HG03175 (cell line): ENCODE results near the gene SLC25A12.
"Not testable (repeated sequence)": the region's sequence is repeated elsewhere in the genome, so short reads cannot be mapped to it uniquely, and the experiment has no call there.

Experiments
- ATAC-seq: cut with Tn5 transposase; IDR thresholded peaks from one replicate; pipeline ENCODE4 v1.9.1; 2021; ENCODE audit warnings: mild to moderate bottlenecking, moderate library complexity; ENCODE audit not compliant: unreplicated experiment

SLC25A12 gene, protein sequence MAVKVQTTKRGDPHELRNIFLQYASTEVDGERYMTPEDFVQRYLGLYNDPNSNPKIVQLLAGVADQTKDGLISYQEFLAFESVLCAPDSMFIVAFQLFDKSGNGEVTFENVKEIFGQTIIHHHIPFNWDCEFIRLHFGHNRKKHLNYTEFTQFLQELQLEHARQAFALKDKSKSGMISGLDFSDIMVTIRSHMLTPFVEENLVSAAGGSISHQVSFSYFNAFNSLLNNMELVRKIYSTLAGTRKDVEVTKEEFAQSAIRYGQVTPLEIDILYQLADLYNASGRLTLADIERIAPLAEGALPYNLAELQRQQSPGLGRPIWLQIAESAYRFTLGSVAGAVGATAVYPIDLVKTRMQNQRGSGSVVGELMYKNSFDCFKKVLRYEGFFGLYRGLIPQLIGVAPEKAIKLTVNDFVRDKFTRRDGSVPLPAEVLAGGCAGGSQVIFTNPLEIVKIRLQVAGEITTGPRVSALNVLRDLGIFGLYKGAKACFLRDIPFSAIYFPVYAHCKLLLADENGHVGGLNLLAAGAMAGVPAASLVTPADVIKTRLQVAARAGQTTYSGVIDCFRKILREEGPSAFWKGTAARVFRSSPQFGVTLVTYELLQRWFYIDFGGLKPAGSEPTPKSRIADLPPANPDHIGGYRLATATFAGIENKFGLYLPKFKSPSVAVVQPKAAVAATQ

GRCh38 chr2:171893824-171894611 lies at the start of gene SLC25A12:
TSS of gene SLC25A12 (minus strand) at chr2:171894244. CDS start at chr2:171894214, 30 bp downstream.
- peak; percentile 97 for ATAC-seq

DNA sequence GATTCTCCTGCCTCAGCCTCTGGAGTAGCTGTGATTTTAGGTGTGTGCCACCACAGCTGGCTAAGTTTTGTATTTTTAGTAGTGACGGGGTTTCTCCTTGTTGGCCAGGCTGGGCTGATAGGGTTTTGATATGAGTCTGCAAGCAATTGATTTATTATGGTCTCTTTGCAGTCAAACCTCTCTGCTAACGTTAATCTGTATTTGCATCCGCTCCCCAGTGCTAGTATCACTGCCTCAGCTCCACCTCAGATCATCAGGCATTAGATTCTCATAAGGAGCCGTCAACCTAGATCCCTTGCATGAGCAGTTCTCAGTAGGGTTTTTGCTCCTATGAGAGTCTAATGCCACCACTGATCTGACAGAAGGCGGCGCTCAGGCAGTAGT lies 47.3 kb upstream of the SLC25A12 start:
- no peak for ATAC-seq

DNA sequence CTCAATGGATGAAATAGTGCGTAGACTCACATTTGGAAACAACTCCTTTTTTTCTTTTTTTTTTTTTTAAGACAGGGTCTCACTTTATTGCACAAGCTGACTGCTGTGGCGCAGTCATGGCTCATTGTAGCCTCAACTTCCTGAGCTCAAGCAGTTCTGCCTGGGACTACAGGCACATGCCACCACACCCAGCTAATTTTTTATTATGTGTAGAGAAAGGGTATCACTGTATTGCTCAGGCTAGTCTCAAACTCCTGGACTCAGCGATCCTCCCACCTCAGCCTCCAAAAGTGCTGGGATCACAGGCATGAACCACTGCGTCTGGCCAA lies 45.7 kb upstream of the SLC25A12 start:
- no peak for ATAC-seq

DNA sequence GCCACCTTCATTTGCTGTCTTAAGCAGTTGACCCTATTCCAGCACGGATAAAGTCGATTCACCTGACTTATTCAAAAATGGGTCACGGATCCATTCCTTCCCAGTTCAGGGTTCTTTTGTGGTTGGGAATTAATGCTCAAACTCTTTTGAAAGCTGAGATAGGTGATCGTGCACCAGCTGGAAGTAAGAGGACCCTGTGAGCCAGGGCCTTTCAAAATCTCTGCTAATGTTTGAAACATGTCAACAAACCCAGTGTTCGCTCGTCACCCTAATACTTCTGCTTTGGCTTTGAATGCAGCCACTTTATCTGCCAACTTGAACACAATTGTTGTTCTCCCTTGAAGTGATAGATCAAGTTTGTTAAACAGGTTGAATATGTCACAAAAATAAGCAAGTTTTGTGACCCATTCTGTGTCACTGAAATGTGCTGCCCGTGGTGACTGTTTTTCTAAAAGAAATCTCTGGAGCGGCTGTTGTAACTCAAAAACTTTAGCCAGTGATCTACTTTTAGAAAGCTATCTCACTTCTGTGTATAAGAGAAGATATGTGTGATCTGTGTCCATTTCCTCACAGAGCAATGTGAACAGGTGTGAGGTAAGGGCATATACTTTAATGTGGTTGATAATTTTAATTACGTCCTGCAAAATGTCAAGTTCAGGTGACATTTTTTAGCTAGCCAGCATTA lies 45.2 kb upstream of the SLC25A12 start:
- no peak for ATAC-seq

GRCh38 chr2:171930385-171930784 lies 36.3 kb upstream of the SLC25A12 start:
- ATAC-seq: no peak

GRCh38 chr2:171924170-171924942 lies 30.3 kb upstream of the SLC25A12 start:
- no peak for ATAC-seq

DNA sequence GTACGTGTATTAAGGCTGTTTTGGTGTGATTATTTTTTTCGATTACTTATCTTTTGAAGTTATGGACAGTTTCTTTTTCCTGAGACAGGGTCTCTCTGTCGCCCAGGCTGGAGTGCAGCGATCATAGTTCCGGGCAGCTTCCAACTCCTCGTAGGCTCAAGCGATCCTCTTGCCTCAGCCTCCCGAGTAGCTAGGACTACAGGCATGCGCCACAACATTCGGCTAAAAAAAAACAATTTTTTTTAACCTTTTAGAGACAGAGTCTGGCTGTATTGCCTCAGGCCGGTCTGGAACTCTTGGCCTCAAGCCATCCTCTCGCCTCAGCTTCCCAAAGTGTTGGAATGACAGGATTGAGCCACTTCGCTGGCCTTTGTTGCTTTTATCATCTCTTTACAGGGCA lies 29.2 kb upstream of the SLC25A12 start:
- no peak for ATAC-seq

GRCh38 chr2:171922230-171923022 lies 28.4 kb upstream of the SLC25A12 start, which contains the start of gene HAT1:
TSS of gene HAT1 (plus strand) at chr2:171922461. CDS start at chr2:171922501, 40 bp downstream.
- peak; percentile 98 for ATAC-seq

GRCh38 chr2:171921970-171922229 lies 27.9 kb upstream of the SLC25A12 start:
- no peak for ATAC-seq

DNA sequence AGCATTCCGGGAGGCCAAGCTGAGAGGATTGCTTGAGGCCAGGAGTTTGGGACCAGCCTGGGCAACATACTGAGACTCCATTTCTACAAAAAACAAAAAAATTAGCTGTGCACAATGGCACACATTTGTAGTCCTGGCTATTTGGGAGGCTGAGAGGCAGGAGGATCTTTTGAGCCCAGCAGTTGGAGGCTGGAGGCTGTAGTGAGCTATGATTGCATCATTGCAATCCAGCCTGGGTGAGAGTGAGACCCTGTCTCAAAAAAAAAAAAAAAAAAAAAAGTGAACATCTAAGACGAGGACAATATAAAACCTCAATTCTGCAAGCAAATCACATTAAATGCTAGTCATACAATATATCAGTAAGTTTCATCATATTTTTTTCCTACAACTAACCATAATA lies 25.4 kb upstream of the SLC25A12 start:
- no peak for ATAC-seq

- ATAC-seq: no peak
Measured at GRCh38 chr2:171913517-171913916, 19.5 kb upstream of the SLC25A12 start.

DNA sequence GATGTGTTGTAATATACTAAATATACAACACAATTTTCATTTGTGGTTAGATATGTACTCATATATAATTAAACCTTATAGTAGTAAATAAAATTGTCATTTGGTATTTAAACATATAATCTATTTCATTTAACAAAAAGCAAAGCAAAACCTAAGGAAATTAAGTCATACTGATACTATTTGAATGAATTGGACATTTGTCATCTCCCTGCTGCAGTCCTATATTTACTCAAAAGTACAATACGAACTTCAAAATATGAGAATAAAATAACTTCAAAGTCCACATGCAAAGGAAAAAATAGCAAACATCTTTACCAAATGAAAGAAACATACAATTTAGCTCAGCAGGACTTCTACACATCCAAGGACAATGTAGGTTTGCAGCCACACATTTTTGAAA lies 16.4 kb upstream of the SLC25A12 start:
- ATAC-seq: no peak

GRCh38 chr2:171909266-171909665 lies 15.2 kb upstream of the SLC25A12 start:
- ATAC-seq: no peak

DNA sequence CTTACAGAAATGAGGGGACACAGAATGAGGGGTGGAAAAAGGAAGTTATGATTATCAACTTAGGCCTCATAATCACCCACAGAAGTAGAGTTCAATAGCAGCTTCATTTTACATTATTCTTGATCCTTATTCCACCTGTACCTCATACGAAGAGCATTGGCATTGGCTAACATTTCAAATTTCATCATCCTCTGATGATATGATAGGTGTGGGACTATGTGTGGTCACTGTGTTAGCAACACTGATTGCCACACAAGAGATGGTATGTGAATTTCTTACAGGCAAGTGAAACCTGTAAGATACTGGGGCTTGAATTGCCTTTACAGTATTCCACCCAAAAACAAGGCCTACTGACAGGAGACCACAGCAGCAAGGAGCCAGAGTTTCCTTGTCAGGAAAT lies 14.2 kb upstream of the SLC25A12 start:
- no peak for ATAC-seq

GRCh38 chr2:171902840-171903420 lies 8.9 kb upstream of the SLC25A12 start:
- ATAC-seq: no peak

DNA sequence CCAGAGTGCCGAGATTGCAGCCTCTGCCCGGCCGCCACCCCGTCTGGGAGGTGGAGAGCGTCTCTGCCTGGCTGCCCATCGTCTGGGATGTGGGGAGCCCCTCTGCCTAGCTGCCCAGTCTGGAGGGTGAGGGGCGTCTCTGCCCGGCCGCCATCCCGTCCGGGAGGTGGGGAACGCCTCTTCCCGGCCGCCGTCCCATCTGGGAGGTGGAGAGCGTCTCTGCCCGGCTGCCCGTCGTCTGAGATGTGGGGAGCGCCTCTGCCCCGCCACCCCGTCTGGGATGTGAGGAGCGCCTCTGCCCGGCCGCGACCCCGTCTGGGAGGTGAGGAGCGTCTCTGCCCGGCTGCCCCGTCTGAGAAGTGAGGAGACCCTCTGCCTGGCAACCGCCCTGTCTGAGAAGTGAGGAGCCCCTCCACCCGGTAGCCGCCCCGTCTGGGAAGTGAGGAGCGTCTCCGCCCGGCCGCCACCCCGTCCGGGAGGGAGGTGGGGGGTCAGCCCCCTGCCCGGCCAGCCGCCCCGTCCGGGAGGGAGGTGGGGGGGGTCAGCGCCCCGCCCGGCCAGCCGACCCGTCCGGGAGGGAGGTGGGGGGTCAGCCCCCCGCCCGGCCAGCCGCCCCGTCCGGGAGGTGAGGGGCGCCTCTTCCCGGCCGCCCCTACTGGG lies 5.7 kb upstream of the SLC25A12 start:
- not testable (repeated sequence) for ATAC-seq

DNA sequence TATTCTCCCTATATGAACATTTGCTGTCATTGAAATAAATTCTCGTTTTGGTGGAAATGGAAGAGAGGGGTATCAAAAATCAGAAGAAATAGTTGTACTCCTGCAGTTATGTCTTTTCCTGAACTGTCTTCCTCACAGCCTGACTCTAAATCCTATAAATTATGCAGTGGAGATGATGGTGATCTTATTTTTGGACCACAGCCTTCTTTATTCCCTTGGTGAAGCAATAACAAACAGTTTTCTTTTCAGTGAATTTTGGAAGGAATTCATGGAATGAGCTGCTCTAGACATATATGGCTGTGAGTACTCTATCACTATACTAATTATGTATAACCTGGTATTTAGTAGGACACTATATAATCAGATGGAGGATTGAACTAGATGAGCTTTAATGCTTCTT lies 1.7 kb upstream of the SLC25A12 start:
- ATAC-seq: no peak

GRCh38 chr2:171894612-171894947 lies 536 bp upstream of the SLC25A12 start:
- ATAC-seq: no peak
